Activated CD4-positive, alpha-beta T cell treated with anti-CD3 and anti-CD28 coated beads, Interleukin-2, Interleukin-4, amounts not matched to agents 100 ng/mL and 50 ng/mL, durations not matched to agents 16 hours and 8 hours (primary cell): ENCODE results near the gene ID2.

Source experiments
- DNase-seq: peaks from one replicate; pipeline ENCODE4 v3.0.0-alpha.2; 2020; ENCODE audit warnings: low spot score

The ID2 gene

GRCh38 chr2:8648441-8649213 lies 33.2 kb upstream of the ID2 start:
- no peak for DNase-seq

DNA sequence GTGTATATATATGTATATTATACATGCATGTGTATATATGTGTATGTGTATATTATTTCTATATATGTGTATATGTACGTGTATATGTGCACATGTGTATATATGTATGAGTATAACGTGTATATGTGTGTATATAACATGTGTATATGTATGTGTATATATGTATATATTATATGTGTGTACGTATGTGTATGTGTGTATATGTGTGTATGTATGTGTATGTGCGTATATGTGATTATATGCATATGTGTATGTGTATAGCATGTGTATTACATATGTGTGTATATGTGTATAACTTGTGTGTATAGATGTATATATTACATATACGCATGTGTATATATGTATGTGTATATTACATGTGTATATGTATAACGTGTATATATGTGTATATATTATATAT lies 32.1 kb upstream of the ID2 start:
- DNase-seq = no peak

DNA sequence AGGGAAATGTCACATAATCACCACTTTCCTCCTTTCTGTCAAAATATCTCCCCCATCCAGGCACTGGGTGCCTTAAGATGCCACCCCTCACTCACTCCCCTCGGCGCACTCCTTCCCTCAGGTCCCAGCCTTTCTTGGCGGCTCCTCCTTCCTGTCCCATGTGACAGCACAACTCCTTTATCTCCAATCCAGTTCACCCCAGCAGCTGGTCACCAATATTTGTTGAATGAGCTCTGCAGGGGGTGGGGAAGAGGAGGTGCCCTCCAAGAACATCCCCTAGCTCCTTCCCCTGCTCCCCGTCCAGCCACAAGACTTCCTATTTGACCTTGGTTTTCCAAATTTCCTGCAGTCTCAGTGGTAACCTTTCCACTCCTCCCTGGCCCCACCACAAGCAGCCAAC lies 31.6 kb upstream of the ID2 start:
- DNase-seq = no peak

- DNase-seq = no peak
Measured at GRCh38 chr2:8652774-8653426, 29.0 kb upstream of the ID2 start.

DNA sequence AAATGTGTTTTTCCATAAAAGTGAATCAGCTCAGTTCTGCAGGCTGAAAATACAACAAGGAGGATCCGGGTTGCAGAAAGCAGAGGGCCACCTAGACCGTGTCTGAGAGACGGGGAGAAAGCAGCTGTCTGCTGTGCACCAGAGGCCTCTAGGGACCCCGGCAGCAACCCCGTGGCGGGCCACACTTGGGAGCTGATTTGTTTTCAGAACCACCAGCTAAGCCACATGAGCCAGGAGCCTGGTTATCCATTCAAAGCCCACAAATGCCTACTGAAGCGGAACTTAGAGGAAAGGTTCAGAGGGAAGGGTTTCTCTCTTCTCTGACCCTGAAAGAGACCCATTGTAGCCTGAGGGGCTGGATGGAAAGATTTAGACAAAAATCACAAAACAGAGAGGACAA lies 28.4 kb upstream of the ID2 start:
- DNase-seq = no peak

GRCh38 chr2:8654041-8654440 lies 27.8 kb upstream of the ID2 start:
- no peak for DNase-seq

- DNase-seq = no peak
Measured at GRCh38 chr2:8654483-8654882, 27.4 kb upstream of the ID2 start.

DNA sequence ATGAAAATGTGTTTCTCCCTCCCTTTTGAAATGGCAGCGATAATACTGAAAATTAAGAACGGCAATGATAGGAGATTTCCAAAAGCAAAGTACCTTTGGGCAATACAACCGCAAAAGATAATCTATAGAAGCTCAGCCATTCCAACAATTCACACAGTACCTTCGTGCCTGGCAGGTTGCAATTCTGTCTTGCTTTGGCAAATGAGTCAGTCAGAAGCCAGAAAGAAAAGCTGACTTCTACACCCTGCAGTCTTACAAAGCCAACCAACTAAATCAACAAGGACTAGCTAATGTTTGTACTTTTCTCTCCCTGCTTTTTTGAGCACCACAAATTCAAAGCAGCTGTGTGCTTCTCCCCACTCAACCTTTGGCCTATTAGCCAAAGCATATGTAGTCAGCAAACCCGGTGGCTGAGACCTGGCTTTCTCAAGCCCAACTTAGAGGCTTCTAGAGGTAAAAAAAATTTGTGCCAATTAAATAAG lies 25.7 kb upstream of the ID2 start:
- DNase-seq = no peak

DNA sequence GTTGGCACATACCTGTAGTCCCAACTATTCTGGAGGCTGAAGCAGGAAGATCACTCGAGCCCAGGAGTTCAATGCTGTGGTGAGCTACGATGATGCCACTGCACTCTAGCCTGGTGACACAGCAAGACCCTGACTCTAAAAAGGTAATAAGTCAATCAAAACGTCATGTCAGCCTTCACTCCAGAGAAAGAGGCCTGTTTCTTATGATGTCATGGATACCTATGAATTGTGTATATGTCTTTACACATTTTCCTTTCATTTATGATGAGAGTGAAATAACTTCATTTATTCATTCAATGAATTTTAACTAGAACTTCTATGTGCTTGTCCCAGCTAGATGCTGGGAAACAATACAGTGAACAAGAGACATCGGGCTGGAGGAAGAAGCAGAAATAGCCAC lies 25.0 kb upstream of the ID2 start:
- no peak for DNase-seq

- DNase-seq = no peak
Measured at GRCh38 chr2:8657423-8658062, 24.3 kb upstream of the ID2 start.

DNA sequence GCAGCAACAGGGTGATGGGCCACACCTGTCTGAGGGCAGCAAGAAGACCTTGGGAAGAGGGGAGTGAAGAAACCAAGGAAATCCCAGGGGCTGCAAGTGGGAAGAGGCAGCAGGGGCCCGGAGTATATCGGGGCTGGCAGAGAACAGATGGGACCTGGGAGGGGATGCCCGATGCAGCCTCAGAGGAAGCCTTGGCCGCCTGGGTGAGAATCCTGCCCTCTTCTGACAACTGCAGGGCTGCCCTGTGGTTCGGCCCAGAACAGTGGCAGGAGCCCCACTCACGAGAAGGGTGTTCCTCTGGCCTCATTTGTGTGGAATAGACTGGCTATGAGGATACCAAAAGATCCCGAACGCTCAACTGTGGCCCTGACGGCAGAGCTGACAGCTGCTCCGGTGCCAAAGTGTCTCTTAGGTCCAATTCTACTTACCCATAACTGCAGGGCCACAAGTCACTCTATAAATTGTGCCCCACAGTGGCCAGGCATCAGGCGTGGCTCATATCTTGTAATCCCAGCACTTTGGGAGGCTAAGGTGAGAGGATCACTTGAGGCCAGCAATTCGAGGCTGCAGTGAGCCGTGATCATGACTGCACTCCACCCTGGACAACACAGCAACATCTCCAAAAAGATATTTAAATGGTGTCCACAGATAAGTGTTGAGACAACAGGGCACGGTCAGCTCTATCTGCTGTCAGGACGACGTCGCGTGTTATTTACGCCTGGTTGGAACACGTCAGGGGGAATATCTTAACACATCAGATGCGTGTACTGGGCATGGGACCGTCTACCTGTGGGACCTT lies 23.6 kb upstream of the ID2 start:
- no peak for DNase-seq

DNA sequence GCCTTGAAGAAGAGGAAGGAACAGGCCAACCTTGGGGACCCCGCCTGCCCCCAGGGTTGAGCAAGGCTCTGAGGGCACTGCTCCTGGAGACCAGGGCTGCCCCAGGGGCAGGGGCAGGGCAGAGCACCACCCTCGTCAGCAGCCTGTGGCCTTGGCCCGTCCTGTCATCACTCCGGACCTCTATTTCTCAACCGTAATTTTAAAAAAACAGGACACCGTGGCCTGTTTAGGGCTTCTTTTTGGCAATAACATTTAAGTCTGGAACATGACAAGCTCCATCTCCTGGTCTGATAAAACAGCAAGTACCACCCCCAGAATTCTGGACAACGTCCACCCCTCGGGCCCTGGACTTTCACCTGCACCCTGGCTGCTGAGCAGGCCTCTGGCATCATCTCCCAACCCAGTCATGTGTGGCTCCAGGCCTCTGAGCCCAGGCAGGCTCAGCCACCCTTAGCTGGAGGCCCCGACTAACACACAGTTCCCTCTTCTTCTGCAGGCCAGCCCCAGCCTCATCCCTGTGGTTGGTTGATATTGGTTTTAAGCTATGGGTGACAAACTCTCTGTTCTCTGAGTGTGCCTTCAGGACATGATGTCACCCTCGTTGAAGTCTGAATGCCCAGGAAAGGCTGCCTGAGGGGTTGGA lies 22.6 kb upstream of the ID2 start:
- DNase-seq = no peak

GRCh38 chr2:8659735-8660492 lies 21.9 kb upstream of the ID2 start:
- no peak for DNase-seq

DNA sequence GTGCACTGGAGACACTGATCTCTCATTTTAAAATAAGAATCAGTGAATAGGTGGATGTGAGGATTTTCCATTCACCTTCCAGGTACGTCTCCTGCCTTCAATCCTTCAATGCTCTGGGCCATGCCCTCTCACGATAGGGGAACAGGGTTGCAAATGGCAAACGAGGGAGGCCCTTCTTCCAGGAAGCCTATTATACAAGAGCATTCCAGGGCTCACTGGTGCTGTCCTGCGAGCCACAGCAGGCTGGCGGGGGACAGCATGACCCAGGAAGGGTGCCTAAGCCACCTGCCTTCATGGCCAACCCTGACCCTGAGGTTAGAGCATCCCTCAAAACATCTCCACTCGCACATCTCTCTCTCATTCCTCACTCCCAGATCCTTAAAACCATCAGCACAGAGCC lies 20.6 kb upstream of the ID2 start:
- DNase-seq = no peak

GRCh38 chr2:8661736-8662135 lies 20.1 kb upstream of the ID2 start:
- no peak for DNase-seq

GRCh38 chr2:8662239-8662879 lies 19.5 kb upstream of the ID2 start:
- no peak for DNase-seq

DNA sequence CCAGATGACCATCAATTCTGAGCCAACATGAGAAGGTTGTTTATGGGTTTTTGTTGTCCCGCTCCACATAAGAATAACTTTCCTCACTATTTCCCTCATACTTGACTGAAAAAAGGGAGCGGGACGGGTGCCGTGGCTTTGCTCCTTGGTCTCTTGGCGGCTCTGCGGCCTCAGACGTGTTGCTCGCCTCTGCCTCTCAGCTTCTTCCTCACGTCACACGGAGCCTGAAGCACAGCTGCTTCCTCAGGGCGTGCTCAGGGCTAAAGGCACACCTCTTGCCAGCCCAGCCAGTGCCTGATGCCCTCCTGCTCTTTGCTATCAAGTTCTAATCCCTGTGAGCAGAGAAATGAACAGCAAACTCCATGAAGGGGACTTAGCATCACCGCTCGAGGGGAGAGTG lies 17.9 kb upstream of the ID2 start:
- DNase-seq = no peak

- DNase-seq = no peak
Measured at GRCh38 chr2:8666581-8666980, 15.3 kb upstream of the ID2 start.

- DNase-seq = no peak
Measured at GRCh38 chr2:8667896-8668512, 13.9 kb upstream of the ID2 start.

DNA sequence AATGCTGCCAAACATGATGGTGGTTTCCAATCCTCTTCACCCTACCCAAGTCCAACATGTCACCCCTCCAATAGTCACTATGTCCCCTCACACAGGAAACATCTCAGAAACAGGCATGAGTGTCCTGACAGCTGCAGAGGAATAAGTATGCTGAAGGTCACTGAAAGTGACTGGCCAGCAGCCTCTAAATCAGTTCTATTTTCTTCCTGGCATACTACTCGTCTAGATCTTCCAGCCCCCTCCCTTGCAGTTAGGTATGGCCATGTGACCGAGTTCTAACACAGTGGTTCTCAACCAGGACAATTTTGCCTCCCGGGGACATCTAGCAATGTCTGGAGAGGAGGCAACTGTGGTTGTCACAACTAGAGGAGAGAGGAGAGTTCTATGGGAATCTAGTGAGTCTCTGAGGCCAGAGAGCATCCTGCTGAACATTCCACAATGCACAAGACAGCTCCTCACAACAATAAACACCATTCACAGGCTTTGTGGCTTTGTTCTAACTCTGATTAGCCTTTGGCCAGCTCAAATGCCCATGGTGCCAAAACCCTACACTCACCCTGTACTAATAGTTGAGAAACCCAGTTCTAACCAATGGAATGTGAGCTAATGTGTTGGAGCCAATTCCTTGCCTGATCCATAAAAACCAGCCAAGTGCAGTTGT lies 12.6 kb upstream of the ID2 start:
- DNase-seq = no peak
